ENCODE results near the gene IGIP. TPM values are rescaled to one million over a fixed set of nuclear protein-coding genes. Genes with fewer than 3 reads are reported as not detected.

Gene IGIP
- total and polyA plus RNA-seq, 2 of the 8 experiments (the other 6 are each of a cell fraction or from before 2014, with no cell fraction given) = 0.32 to 0.69 TPM

DNA sequence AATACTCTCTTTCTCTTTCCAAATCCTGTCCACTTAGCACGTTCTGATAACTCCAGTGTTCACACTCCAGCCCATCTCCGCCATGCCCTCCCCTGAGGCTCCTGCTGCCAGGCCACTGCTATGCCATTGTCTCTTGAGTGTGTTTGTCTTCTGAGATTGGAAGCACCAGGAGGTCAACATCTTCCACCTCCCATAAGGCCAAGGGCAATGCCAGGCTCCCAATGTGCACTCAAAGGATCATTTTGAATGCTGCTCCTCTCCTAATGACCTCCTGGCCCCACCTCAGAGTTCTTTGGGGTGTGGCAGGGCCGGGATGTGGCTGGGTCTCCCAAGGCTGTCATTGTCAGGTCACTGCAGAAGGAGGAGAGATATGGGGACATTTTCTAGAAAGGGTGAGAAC, 19.5 kb downstream of the IGIP start:
- POLR2A ChIA-PET (ENCODE audit: partially characterized antibody) = interaction anchor here (1.3 to 4.3 kb wide), 3 partner anchors 9 to 33 kb away, joined by 3 to 19 read pairs (median 4); no protein-coding TSS in a partner anchor
- H3K27me3 ChIP-seq (replicated peaks in 1 of 4; ENCODE audit: control insufficient read depth in 3 of 4, extremely low read depth in 1 of 4, insufficient read depth in 3 of 4, low read length in 3 of 4) = peaks cover 25 to 50% (median 37%) of the 10 kb centered on the region in 4 experiments
- H3K4me3 ChIP-seq (ENCODE audit: extremely low read depth in 1 of 4, insufficient read depth in 2 of 4, low read depth in 3 of 4, low read length in 4 of 4) = peak overlapping the region in 2 of 4 experiments; percentile 72 to 82; a peak in 2 of 8 replicates

More for the DNA sequence above, 19.5 kb downstream of the IGIP start:
- H3K4me1 ChIP-seq (replicated peaks in 1 of 4; ENCODE audit: control insufficient read depth in 3 of 4, insufficient read depth in 4 of 4, low read length in 3 of 4) = peaks cover 0 to 9% (median 0%) of the 10 kb centered on the region in 4 experiments; a peak in 2 of 7 replicates
- H3K27ac ChIP-seq (ENCODE audit: low read depth, low read length) = no peak overlapping the region
- no peak overlapping the region for H4K5ac ChIP-seq (ENCODE audit: insufficient read length, low read depth, low read length)
- H2AK5ac ChIP-seq (ENCODE audit: low read depth, low read length) = no peak overlapping the region
- no peak overlapping the region for H3K18ac ChIP-seq (ENCODE audit: extremely low read depth, low read length)
- TF ChIP-seq EZH2 (IDR thresholded peaks at IDR 0.05; ENCODE audit: low read depth, low read length, severe bottlenecking) (no peak), ZNF274 (IDR thresholded peaks at IDR 0.05; ENCODE audit: borderline replicate concordance, extremely low read depth, low read length) (no peak), ASH2L (IDR thresholded peaks at IDR 0.05; ENCODE audit: low read length) (no peak), KDM1A (IDR thresholded peaks at IDR 0.05; ENCODE audit: borderline replicate concordance, low read length) (no peak), BACH1 (IDR thresholded peaks at IDR 0.05; ENCODE audit: low read length) (no peak), CBX8 (IDR thresholded peaks at IDR 0.05; ENCODE audit: borderline replicate concordance, low read depth, low read length) (no peak)
- no peak overlapping the region for H2BK5ac ChIP-seq (ENCODE audit: low read depth, low read length)
- H3K14ac ChIP-seq (ENCODE audit: insufficient read length) = no peak overlapping the region
- no peak overlapping the region for H2BK20ac ChIP-seq (ENCODE audit: low read length)
- H3K79me1 ChIP-seq (ENCODE audit: low read depth, low read length) = no peaks in the 10 kb centered on the region
- H2BK15ac ChIP-seq (ENCODE audit: low read length) = no peak overlapping the region
- H3K23me2 ChIP-seq (ENCODE audit: low read depth, low read length) = peaks cover 5% of the 10 kb centered on the region; the same call in 1 of the 2 replicates
- CTCF ChIA-PET (ENCODE audit: partially characterized antibody) = interaction anchor here (0.9 to 9.9 kb wide), 21 partner anchors 10 to 341 kb away, joined by 3 to 118 read pairs (median 6); partner anchors contain the start of gene PURA
- H3K56ac ChIP-seq (replicated peaks; ENCODE audit: insufficient read length, low read depth, low read length) = no peak overlapping the region
- DNase-seq (ENCODE audit: low read depth in 1 of 2, low spot score in 2 of 2) (peak in 1 of 2 experiments; percentile 46), FAIRE-seq (no peak)
- H4K91ac ChIP-seq (replicated peaks; ENCODE audit: insufficient read length, low read length) = no peak overlapping the region
- 79% methylated on average over 3 of the region's 3 CpGs; no CpG with 5 or more reads in 1 of the 2 experiments for WGBS, 2 experiments (ENCODE audit: extremely low coverage in 1 of 2, insufficient coverage in 1 of 2, insufficient read length in 1 of 2, insufficient replicate concordance in 2 of 2, low coverage in 1 of 2, low lambda C conversion rate in 2 of 2, missing lambda C conversion rate in 1 of 2)
- H2BK12ac ChIP-seq (ENCODE audit: low read depth, low read length) = no peak overlapping the region
- H4K20me1 ChIP-seq (replicated peaks in 1 of 2; ENCODE audit: control insufficient read depth in 1 of 2, insufficient read depth in 2 of 2, low read length in 2 of 2) = peaks cover 0 to 7% of the 10 kb centered on the region in 2 experiments
- no peaks in the 10 kb centered on the region for H3K79me2 ChIP-seq (ENCODE audit: control insufficient read depth in 1 of 2, insufficient read depth in 2 of 2, low read length in 2 of 2)
- no peak overlapping the region for H2BK120ac ChIP-seq (replicated peaks; ENCODE audit: low read depth, low read length)
- H3K36me3 ChIP-seq (ENCODE audit: control insufficient read depth in 2 of 4, insufficient read depth in 4 of 4, low read length in 3 of 4) = no peaks in the 10 kb centered on the region
- H4K8ac ChIP-seq (ENCODE audit: extremely low read depth, insufficient read depth, low read length) = no peak overlapping the region
- peak overlapping the region; percentile 48 to 100; a peak in 3 of 4 replicates for H3K4me2 ChIP-seq (ENCODE audit: insufficient read depth in 1 of 2, low read depth in 2 of 2, low read length in 2 of 2)
- H3K9me3 ChIP-seq (ENCODE audit: insufficient read depth in 2 of 2, low read depth in 1 of 2, low read length in 1 of 2) = no peaks in the 10 kb centered on the region
- H3K4ac ChIP-seq (replicated peaks; ENCODE audit: insufficient read length, low read depth, low read length) = no peak overlapping the region
- no peak overlapping the region for H3K9ac ChIP-seq (replicated peaks in 1 of 4; ENCODE audit: extremely low read depth in 1 of 4, low read depth in 3 of 4, low read length in 3 of 4)
- H3K23ac ChIP-seq (ENCODE audit: insufficient read length) = no peak overlapping the region
- H2AFZ ChIP-seq (ENCODE audit: low read length) = no peak overlapping the region

Data from H1 (cell line).